ENCODE results near the gene PRR20G.

GRCh38 chr3:127260826-127261555, 26.9 kb downstream of the PRR20G start:
- no peak for TF ChIP-seq CTCF (IDR thresholded peaks at IDR 0.05; ENCODE audit: low read length)
- no peak for TF ChIP-seq EZH2 (IDR thresholded peaks at IDR 0.05; ENCODE audit: borderline replicate concordance, low read length)

All from OCI-LY1 (cell line).